GM21576 (cell line): ENCODE results near the gene GPR75.
"Not testable (repeated sequence)": the region's sequence is repeated elsewhere in the genome, so short reads cannot be mapped to it uniquely, and the experiment has no call there.

Experiments used
- ATAC-seq: cut with Tn5 transposase; IDR thresholded peaks from one replicate; pipeline ENCODE4 v1.9.1; 2021; ENCODE audit warnings: mild to moderate bottlenecking, moderate library complexity; ENCODE audit not compliant: unreplicated experiment

The GPR75 gene

GRCh38 chr2:53854678-53855077, 5.1 kb downstream of the GPR75 start:
- no peak for ATAC-seq

GRCh38 chr2:53852532-53852931, 7.2 kb downstream of the GPR75 start:
- ATAC-seq, result no peak

GRCh38 chr2:53851052-53851757, 8.6 kb downstream of the GPR75 start:
- ATAC-seq, result not testable (repeated sequence)

GRCh38 chr2:53848062-53848461, 11.7 kb downstream of the GPR75 start:
- ATAC-seq, result no peak

- no peak for ATAC-seq
Measured at GRCh38 chr2:53843595-53843994, 16.2 kb downstream of the GPR75 start.

- ATAC-seq, result no peak
Measured at GRCh38 chr2:53842891-53843290, 16.9 kb downstream of the GPR75 start.

- not testable (repeated sequence) for ATAC-seq
Measured at GRCh38 chr2:53841651-53842050, 18.1 kb downstream of the GPR75 start.

- no peak for ATAC-seq
Measured at GRCh38 chr2:53840580-53840979, 19.2 kb downstream of the GPR75 start.

GRCh38 chr2:53829980-53830290, 29.8 kb downstream of the GPR75 start:
- not testable (repeated sequence) for ATAC-seq

GRCh38 chr2:53829273-53829979, 30.3 kb downstream of the GPR75 start:
- no peak for ATAC-seq

GRCh38 chr2:53828331-53828730, 31.4 kb downstream of the GPR75 start:
- no peak for ATAC-seq

- ATAC-seq, result no peak
Measured at GRCh38 chr2:53827398-53828175, 32.2 kb downstream of the GPR75 start.

GRCh38 chr2:53826587-53827397, 33.0 kb downstream of the GPR75 start:
- no peak for ATAC-seq

- ATAC-seq, result no peak
Measured at GRCh38 chr2:53826030-53826410, 33.7 kb downstream of the GPR75 start.

- not testable (repeated sequence) for ATAC-seq
Measured at GRCh38 chr2:53823639-53824038, 36.1 kb downstream of the GPR75 start.

GRCh38 chr2:53821810-53822209, 38.0 kb downstream of the GPR75 start:
- ATAC-seq, result no peak

- no peak for ATAC-seq
Measured at GRCh38 chr2:53820711-53821110, 39.1 kb downstream of the GPR75 start.

GRCh38 chr2:53820048-53820447, 39.7 kb downstream of the GPR75 start:
- no peak for ATAC-seq

GRCh38 chr2:53819634-53820033, 40.1 kb downstream of the GPR75 start:
- no peak for ATAC-seq

GRCh38 chr2:53818854-53819435, 40.8 kb downstream of the GPR75 start:
- ATAC-seq, result no peak

- ATAC-seq, result no peak
Measured at GRCh38 chr2:53813151-53813550, 46.6 kb downstream of the GPR75 start.
